Suprapubic skin (tissue), 4 donors: ENCODE results near the gene CMTM7. TPM values are rescaled to one million over a fixed set of nuclear protein-coding genes. Genes with fewer than 3 reads are reported as not detected.

ENCODE experiments used
- DNase-seq, 2 donors: peaks; one replicate each; pipeline ENCODE4 v3.0.0-alpha.2; 2019; ENCODE audit warnings: low spot score in 2 of 2
- H3K27ac ChIP-seq: fragments of 200-600 bp; sonication (generic); one replicate; pipeline ENCODE4 v1.5.1; 2019
- H3K27me3 ChIP-seq: fragments of 200-600 bp; sonication (generic); one replicate; pipeline ENCODE4 v1.5.1; 2019
- H3K36me3 ChIP-seq: fragments of 200-600 bp; sonication (generic); one replicate; pipeline ENCODE4 v1.5.1; 2019
- H3K4me1 ChIP-seq: fragments of 200-600 bp; sonication (generic); one replicate; pipeline ENCODE4 v1.5.1; 2019
- H3K4me3 ChIP-seq: fragments of 200-600 bp; sonication (generic); one replicate; pipeline ENCODE4 v1.5.1; 2019; ENCODE audit warnings: mild to moderate bottlenecking
- H3K9me3 ChIP-seq: fragments of 200-600 bp; sonication (generic); one replicate; pipeline ENCODE4 v1.5.1; 2019
- EP300 ChIP-seq: sonication (generic); formaldehyde crosslinking; IDR thresholded peaks from one replicate; pipeline ENCODE4 v1.6.1; 2017; ENCODE audit warnings: antibody characterized with exemption
- POLR2A ChIP-seq, 2 donors: fragments of 450-650 bp; IDR thresholded peaks; one replicate each; pipeline ENCODE4 v1.6.1; 2017; ENCODE audit warnings: antibody characterized with exemption in 2 of 2, mild to moderate bottlenecking in 2 of 2, moderate library complexity in 2 of 2
- POLR2AphosphoS5 ChIP-seq, 3 donors: sonication (generic); formaldehyde crosslinking; IDR thresholded peaks; one replicate each; pipeline ENCODE4 v1.6.1; 2017; ENCODE audit warnings: antibody characterized with exemption in 3 of 3
- whole genome bisulfite sequencing: methylation state at CpG from one replicate; pipeline ENCODE4 v1.1.5; 2018; 5-methylcytosine and 5-hydroxymethylcytosine counted together
- total RNA-seq, 4 donors: library from RNA; depleted of rRNA; stranded (reverse); fragments of >200 nt; gene quantifications; one replicate each; pipeline ENCODE4 v1.1.0, GENCODE V29; 2016
- TF ChIP-seq, protein P1 (sequence below), 2 donors: fragments of 200-600 bp in 1 of 2; fragments of 450-650 bp in 1 of 2; sonication (generic) in 1 of 2; IDR thresholded peaks; one replicate each; pipeline ENCODE4 v1.5.1; 2016 to 2019; ENCODE audit warnings: antibody characterized with exemption in 2 of 2, mild to moderate bottlenecking in 1 of 2, moderate library complexity in 1 of 2

Gene CMTM7, protein sequence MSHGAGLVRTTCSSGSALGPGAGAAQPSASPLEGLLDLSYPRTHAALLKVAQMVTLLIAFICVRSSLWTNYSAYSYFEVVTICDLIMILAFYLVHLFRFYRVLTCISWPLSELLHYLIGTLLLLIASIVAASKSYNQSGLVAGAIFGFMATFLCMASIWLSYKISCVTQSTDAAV
- 10 to 100 TPM in 2 of 4 donors, 1 to 10 TPM in 2; 7.5 to 14.7 (median 10.9) TPM for total RNA-seq

DNA sequence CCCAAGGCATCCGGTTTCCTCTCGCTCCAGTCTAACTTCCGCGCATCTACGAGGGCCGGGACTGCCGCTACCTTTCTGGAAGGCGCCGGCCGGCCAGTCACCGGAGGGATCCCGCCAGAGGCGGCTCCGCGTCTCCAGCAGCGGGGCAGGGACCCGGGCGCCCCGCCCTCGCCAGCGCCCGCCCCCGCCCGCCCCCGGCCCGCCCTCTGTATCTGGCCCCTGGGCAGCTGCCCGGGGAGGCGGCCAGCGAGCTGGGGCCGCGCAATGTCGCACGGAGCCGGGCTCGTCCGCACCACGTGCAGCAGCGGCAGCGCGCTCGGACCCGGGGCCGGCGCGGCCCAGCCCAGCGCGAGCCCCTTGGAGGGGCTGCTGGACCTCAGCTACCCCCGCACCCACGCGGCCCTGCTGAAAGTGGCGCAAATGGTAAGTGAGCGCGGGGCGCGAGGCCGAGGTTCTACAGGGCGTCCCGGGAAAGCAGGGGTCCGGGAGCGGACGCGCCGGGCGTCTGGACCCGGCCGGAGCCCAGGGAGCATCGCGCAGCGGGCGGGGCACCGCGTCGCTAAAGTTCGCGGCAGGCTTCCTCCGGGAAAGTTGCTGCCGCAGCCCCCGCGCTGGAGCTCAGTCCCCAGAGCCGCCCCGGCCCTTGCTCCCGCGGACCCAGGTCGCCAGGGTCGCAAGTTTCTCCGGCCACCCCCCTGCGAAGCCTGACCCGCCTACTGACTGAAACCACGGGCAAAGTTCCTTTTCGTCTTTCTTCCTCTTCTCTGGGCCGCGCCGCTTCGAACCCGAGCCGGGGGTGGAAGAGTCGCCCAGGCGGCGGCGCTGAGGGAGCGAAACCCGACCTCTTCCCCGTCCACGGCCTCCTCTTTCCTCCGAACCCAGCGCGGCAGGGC is at the start of gene CMTM7:
TSS of gene CMTM7 (plus strand) at position 211 of the 893 bp plus-strand sequence. CDS start at position 265, 54 bp downstream.
- peak; percentile 84 to 86 for DNase-seq
- 2% methylated on average over 33 of the region's 107 CpGs for WGBS

DNA sequence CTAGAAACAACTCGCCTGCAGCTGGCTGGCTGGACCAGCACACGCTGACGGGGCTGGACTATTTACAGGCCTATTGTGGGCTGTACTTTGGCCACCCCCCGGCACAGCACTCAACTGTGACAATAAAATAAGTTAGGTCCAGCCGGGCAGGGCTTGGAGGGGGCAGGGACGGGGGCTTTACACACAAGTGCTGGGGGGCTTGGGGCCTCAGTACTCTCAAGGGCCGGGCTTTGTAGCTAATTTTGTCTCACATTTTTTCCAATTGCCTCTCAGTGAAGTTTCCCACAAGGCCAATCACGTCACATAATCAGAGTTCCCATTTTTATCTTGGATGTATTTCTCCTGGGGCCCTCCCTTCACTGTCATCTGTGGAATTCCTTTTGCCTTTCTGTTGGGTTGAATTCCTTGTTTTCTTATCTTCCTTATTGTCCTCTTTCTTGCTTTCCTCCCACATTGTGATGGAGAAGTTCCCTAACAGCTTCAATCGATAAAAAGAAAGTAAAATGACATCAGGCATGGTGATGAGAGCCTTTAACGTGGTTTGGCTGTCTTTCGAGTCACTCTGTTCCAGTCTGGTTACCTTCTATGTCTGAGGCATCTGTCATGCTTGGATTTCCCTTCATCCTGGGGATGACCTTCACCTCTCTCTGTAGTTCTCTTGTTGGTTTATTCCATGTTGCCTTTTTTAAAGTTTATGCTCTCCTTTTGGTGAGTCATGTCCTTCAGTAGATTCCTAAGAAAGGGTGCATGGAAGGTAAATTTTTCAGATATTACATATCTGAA is 44.1 kb upstream of the CMTM7 start:
- H3K27me3 ChIP-seq = no peaks in the 10 kb centered on the region
- no peaks in the 10 kb centered on the region for H3K4me1 ChIP-seq
- H3K9me3 ChIP-seq = no peaks in the 10 kb centered on the region
- TF ChIP-seq POLR2A (IDR thresholded peaks at IDR 0.05) (no peak), POLR2AphosphoS5 (IDR thresholded peaks at IDR 0.05) (no peak), EP300 (no peak)
- TF ChIP-seq, protein P1, sequence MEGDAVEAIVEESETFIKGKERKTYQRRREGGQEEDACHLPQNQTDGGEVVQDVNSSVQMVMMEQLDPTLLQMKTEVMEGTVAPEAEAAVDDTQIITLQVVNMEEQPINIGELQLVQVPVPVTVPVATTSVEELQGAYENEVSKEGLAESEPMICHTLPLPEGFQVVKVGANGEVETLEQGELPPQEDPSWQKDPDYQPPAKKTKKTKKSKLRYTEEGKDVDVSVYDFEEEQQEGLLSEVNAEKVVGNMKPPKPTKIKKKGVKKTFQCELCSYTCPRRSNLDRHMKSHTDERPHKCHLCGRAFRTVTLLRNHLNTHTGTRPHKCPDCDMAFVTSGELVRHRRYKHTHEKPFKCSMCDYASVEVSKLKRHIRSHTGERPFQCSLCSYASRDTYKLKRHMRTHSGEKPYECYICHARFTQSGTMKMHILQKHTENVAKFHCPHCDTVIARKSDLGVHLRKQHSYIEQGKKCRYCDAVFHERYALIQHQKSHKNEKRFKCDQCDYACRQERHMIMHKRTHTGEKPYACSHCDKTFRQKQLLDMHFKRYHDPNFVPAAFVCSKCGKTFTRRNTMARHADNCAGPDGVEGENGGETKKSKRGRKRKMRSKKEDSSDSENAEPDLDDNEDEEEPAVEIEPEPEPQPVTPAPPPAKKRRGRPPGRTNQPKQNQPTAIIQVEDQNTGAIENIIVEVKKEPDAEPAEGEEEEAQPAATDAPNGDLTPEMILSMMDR (IDR thresholded peaks at IDR 0.05) = no peak
- H3K4me3 ChIP-seq = no peak overlapping the region
- no peak for DNase-seq
- 70% methylated on average over 11 of the region's 11 CpGs for WGBS
- H3K36me3 ChIP-seq = no peaks in the 10 kb centered on the region
- no peak overlapping the region for H3K27ac ChIP-seq

More for the DNA sequence above, at the start of gene CMTM7:
- Histone ChIP-seq H3K27me3 (no peaks in the 10 kb centered on the region), H3K36me3 (no peaks in the 10 kb centered on the region), H3K4me3 (peak within 1 kb of the TSS; percentile 63), H3K9me3 (no peaks in the 10 kb centered on the region), H3K4me1 (peaks cover 6% of the 10 kb centered on the region), H3K27ac (peak within 1 kb of the TSS; percentile 83)
- TF ChIP-seq, protein P1 (IDR thresholded peaks at IDR 0.05) = no peak
- TF ChIP-seq POLR2A (IDR thresholded peaks at IDR 0.05) = no peak
- TF ChIP-seq EP300 = no peak
- TF ChIP-seq POLR2AphosphoS5 (IDR thresholded peaks at IDR 0.05) = no peak

DNA sequence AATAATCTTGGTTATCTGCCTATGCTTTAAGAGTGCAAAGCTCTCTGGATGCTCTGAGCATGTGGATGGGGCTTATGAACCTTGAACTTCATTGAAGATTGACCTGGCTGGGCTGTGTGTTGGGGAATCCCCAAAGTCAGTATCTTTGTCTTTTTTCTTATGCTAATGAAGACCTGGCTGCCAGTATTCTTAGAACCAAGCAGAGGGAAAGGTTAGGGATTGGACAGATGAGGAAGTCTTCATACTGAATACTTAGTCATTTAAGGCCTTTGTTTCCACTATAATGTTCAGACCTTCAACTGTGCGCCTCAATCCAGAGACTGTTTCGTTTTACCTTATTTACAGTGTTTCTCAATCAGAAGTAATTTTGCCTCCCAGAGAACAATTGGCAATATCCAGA is 42.5 kb upstream of the CMTM7 start:
- WGBS = 72% methylated on average over 2 of the region's 2 CpGs
- Histone ChIP-seq H3K36me3 (no peaks in the 10 kb centered on the region), H3K27ac (no peak overlapping the region), H3K9me3 (no peaks in the 10 kb centered on the region), H3K27me3 (no peaks in the 10 kb centered on the region), H3K4me3 (no peak overlapping the region), H3K4me1 (no peaks in the 10 kb centered on the region)
- no peak for DNase-seq
- no peak for TF ChIP-seq POLR2A (IDR thresholded peaks at IDR 0.05)
- TF ChIP-seq POLR2AphosphoS5 (IDR thresholded peaks at IDR 0.05) = no peak
- TF ChIP-seq EP300 = no peak
- TF ChIP-seq, protein P1 (IDR thresholded peaks at IDR 0.05) = no peak

DNA sequence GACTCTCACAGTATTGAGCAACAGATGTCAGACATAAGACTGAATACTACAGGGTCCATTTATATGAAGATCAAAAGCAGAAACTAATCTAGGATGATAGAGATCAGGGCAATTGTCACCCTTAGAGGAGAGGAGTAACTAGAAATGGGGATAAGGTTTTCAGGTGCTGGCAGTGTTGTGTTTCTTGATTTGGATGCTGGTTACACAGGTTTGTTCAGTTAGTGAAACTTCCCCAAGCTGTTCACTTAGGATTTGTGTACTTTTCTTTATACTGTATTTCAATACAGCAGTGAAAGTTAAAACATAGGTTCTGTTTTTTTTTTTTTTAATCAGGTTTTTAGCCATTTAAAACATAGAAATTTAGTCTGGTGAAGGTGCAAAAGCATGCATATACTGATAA is 39.1 kb upstream of the CMTM7 start:
- no peak for TF ChIP-seq EP300
- no peak for TF ChIP-seq POLR2AphosphoS5 (IDR thresholded peaks at IDR 0.05)
- Histone ChIP-seq H3K36me3 (no peaks in the 10 kb centered on the region), H3K9me3 (no peaks in the 10 kb centered on the region), H3K4me1 (no peaks in the 10 kb centered on the region), H3K27ac (no peak overlapping the region), H3K4me3 (no peak overlapping the region), H3K27me3 (no peaks in the 10 kb centered on the region)
- DNase-seq = no peak

DNA sequence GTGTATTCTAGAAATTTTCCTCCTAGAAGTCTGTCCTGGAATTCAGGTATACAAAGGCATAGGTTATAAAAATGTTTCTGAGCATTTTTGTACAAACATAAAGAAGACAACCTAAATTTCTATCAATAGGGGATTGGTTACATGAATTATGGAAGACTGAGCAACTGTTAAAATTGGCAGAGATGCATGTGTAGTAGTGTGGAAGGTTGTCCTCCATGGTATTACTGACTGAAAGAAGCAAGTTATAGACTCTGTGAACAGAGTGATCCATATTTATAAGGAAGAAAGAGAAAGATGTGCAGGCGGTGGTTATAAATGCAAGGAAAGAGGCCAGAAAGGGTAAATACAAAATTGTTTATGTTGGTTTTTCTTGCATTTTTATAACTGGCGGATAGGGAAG is 38.3 kb upstream of the CMTM7 start:
- no peaks in the 10 kb centered on the region for H3K9me3 ChIP-seq
- no peak overlapping the region for H3K4me3 ChIP-seq
- TF ChIP-seq EP300 = no peak
- TF ChIP-seq, protein P1 (IDR thresholded peaks at IDR 0.05) = no peak
- no peak for TF ChIP-seq POLR2AphosphoS5 (IDR thresholded peaks at IDR 0.05)
- TF ChIP-seq POLR2A (IDR thresholded peaks at IDR 0.05) = no peak
- 94% methylated on average over 2 of the region's 2 CpGs for WGBS
- H3K4me1 ChIP-seq = no peaks in the 10 kb centered on the region
- no peaks in the 10 kb centered on the region for H3K36me3 ChIP-seq
- no peaks in the 10 kb centered on the region for H3K27me3 ChIP-seq
- no peak overlapping the region for H3K27ac ChIP-seq
- DNase-seq = no peak
